K562 (cell line): ENCODE results near the gene HYOU1. TPM values are rescaled to one million over a fixed set of nuclear protein-coding genes. Genes with fewer than 3 reads are reported as not detected.
A peak's percentile ranks its signal among the peaks of the same experiment; 100 is the strongest.

ENCODE experiments used
- ATAC-seq: fragments of 200-7000 bp; cut with Tn5 transposase; 3 replicates; pipeline ENCODE4 v1.9.1; 2020; ENCODE audit warnings: moderate library complexity
- BruUV-seq: library from RNA; stranded (reverse); fragments of 400-500 nt; replicated peaks from 2 replicates; lab custom pipeline; 2021; lab: Mats Ljungman, UMichigan
- CTCF ChIA-PET: fragments of 300-600 bp; formaldehyde crosslinking; extraction: SDS; loops from one replicate; lab custom pipeline; 2021; ENCODE audit warnings: low intra/inter-chr PET ratio; lab: Yijun Ruan, JAX
- POLR2A ChIA-PET: fragments of 300-600, 350-650 bp; sonication (Branson Sonifier 250); formaldehyde crosslinking; extraction: SDS; loops from one replicate; lab custom pipeline; 2021; ENCODE audit warnings: antibody characterized with exemption, inconsistent platforms; lab: Yijun Ruan, JAX
- DNase-seq, 4 experiments: peaks; one replicate each; pipeline versions ENCODE4 v3.0.0 to v3.0.0-alpha.2; 2011 to 2018; ENCODE audit warnings: low spot score in 3 of 4, mixed read lengths in 3 of 4; ENCODE audit errors: extremely low read depth in 1 of 4
- FAIRE-seq: peaks from 2 replicates; lab custom pipeline; 2011; peaks lifted over from hg19 to GRCh38; lab: Jason Lieb, UNC
- H2AFZ ChIP-seq: 2 replicates; pipeline ENCODE4 v1.6.0; 2011; ENCODE audit warnings: low read depth, low read length, control low read depth, inconsistent platforms
- H3K27ac ChIP-seq: fragments of 200-600 bp; 3 replicates; pipeline ENCODE4 v1.8.0; 2011; ENCODE audit warnings: low read depth, mild to moderate bottlenecking, control low read depth, inconsistent platforms, low read length, moderate library complexity, mixed read lengths; ENCODE audit errors: extremely low read depth
- H3K27me3 ChIP-seq, 2 experiments: fragments of 300-600 bp in 1 of 2; 2 replicates in 1 of 2; 3 replicates in 1 of 2; pipeline versions ENCODE4 v1.6.0 to v1.8.0; 2011; ENCODE audit warnings: inconsistent platforms in 2 of 2, low read length in 2 of 2, mild to moderate bottlenecking in 1 of 2, mixed read lengths in 1 of 2, moderate library complexity in 1 of 2; ENCODE audit not compliant: control insufficient read depth in 2 of 2, insufficient read depth in 2 of 2
- H3K36me3 ChIP-seq: fragments of 300-600 bp; 3 replicates; pipeline ENCODE4 v1.8.0; 2011; ENCODE audit warnings: mild to moderate bottlenecking, low read length, inconsistent platforms; ENCODE audit not compliant: control insufficient read depth, insufficient read depth
- H3K4me1 ChIP-seq, 2 experiments: fragments of 200-600 bp in 1 of 2; replicated peaks in 1 of 2; 2 replicates in 1 of 2; 3 replicates in 1 of 2; pipeline versions ENCODE4 v1.5.1 to v1.8.0; 2011; ENCODE audit warnings: inconsistent platforms in 2 of 2, low read length in 2 of 2, mild to moderate bottlenecking in 1 of 2, mixed read lengths in 1 of 2, moderate library complexity in 1 of 2; ENCODE audit not compliant: control insufficient read depth in 2 of 2, insufficient read depth in 2 of 2
- H3K4me2 ChIP-seq: 2 replicates; pipeline ENCODE4 v1.6.1; 2011; ENCODE audit warnings: low read length, control low read depth, inconsistent platforms, mixed read lengths; ENCODE audit not compliant: insufficient read depth
- H3K4me3 ChIP-seq: fragments of 200-600 bp; sonication (generic), shearing (Covaris generic); 2 replicates; pipeline ENCODE4 v1.5.1; 2016; ENCODE audit warnings: control low read depth, inconsistent platforms
- H3K79me2 ChIP-seq: fragments of 200-600 bp; 3 replicates; pipeline ENCODE4 v1.8.0; 2011; ENCODE audit warnings: low read length, inconsistent platforms; ENCODE audit not compliant: control insufficient read depth, insufficient read depth
- H3K9ac ChIP-seq, 2 experiments: 2 replicates each; pipeline versions ENCODE4 v1.6.0 to v1.6.1; 2011; ENCODE audit warnings: low read depth in 2 of 2, low read length in 2 of 2, control low read depth in 1 of 2, inconsistent platforms in 1 of 2, mild to moderate bottlenecking in 1 of 2, mixed read lengths in 1 of 2; ENCODE audit not compliant: insufficient read depth in 1 of 2
- H3K9me1 ChIP-seq: one replicate; pipeline ENCODE4 v1.6.0; 2011; ENCODE audit warnings: inconsistent platforms, mild to moderate bottlenecking, low read length, moderate library complexity; ENCODE audit not compliant: control insufficient read depth, insufficient read depth
- H3K9me3 ChIP-seq: replicated peaks from 2 replicates; pipeline ENCODE4 v1.5.1; 2011; ENCODE audit warnings: low read depth, low read length, inconsistent platforms; ENCODE audit not compliant: control insufficient read depth, insufficient read depth
- H4K20me1 ChIP-seq: replicated peaks from 2 replicates; pipeline ENCODE4 v1.6.1; 2011; ENCODE audit warnings: low read length, inconsistent platforms, mixed read lengths; ENCODE audit not compliant: control insufficient read depth, insufficient read depth
- POLR2G ChIP-seq: fragments of 200-400 bp; formaldehyde crosslinking; IDR thresholded peaks from 2 replicates; pipeline ENCODE4 v1.6.1; 2017; ENCODE audit warnings: low read depth, mild to moderate bottlenecking, antibody characterized with exemption, low read length, moderate library complexity
- ZC3H11A ChIP-seq: IDR thresholded peaks from 2 replicates; pipeline ENCODE4 v1.6.1; 2012; ENCODE audit warnings: low read depth, low read length, improper control_type of control experiment
- ZC3H4 ChIP-seq: sonication (generic); formaldehyde crosslinking; IDR thresholded peaks from 2 replicates; pipeline ENCODE4 v1.9.0; 2021; ENCODE audit warnings: missing genetic modification reagents, borderline replicate concordance
- WGBS: fragments of 100-300 bp; shearing (Covaris generic); methylation state at CpG from one replicate; pipeline ENCODE4 v1.1.6; 2016; ENCODE audit warnings: low coverage, mixed read lengths; ENCODE audit not compliant: insufficient coverage; ENCODE audit errors: missing lambda C conversion rate; 5-methylcytosine and 5-hydroxymethylcytosine counted together
- in situ Hi-C: fragments of 300-500 bp; cut with MboI; formaldehyde crosslinking; loops from 4 replicates; pipeline ENCODE4 v1.15.0; 2018; ENCODE audit warnings: inconsistent platforms, mixed read lengths
- intact Hi-C: fragments of 100-400 bp; cut with micrococcal nuclease; formaldehyde crosslinking; loops from 2 replicates; pipeline ENCODE4 v1.14.2; 2022
- polyA plus RNA-seq, 8 experiments: library from polyadenylated mRNA; depleted of rRNA in 4 of 8; stranded (reverse) in 5 of 8; unstranded in 3 of 8; fragments of >200 nt; fragmentation: Nextera tagmentation in 2 of 8; fragmentation: Illumina TruSeq in 1 of 8; extraction: Ambion mirVana in 2 of 8; extraction: Trizol in 1 of 8; gene quantifications; 2 replicates each; pipeline versions ENCODE4 v1.2.1 to v1.2.3, GENCODE V29; 2011 to 2014; ENCODE audit warnings: inconsistent platforms in 1 of 8, missing spikeins in 1 of 8
- total RNA-seq, 7 experiments: library from RNA; depleted of rRNA in 6 of 7; stranded (reverse); fragments of >200 nt in 6 of 7; fragmentation: Illumina TruSeq in 2 of 7; extraction: Trizol in 2 of 7; gene quantifications; 2 replicates each; pipeline versions ENCODE4 v1.2.1 to v1.2.3, GENCODE V29; 2011 to 2021; ENCODE audit warnings: low replicate concordance in 1 of 7
- TF ChIP-seq, protein P1 (sequence below): sonication (generic); formaldehyde crosslinking; IDR thresholded peaks from 2 replicates; pipeline ENCODE4 v1.9.0; 2022; ENCODE audit warnings: mild to moderate bottlenecking, missing genetic modification reagents

Gene HYOU1
- total and polyA plus RNA-seq, 9 of the 15 experiments (the other 6 are each of a cell fraction or from before 2014, with no cell fraction given) = 19.5 to 197 (median 128) TPM

DNA sequence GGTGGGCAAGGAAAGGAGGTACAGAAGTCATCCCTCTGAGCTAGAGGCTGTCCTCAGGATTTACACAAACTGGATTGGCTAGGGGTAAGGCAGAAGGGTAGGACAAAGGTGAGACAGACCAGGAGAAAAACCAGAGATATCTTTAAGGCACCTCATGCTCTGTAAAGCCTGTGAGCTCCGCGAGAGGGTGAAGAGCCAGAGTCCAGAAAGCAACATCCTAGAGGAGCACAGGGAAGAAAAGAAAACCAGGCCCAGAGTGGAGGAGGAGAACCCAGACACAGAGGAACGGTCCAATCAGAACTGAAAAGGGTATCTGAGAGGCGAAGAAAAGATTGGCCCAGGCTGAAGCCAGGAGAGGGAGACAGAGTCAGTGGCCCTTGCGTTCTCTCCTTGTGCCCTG is 31.5 kb downstream of the HYOU1 start:
- in situ Hi-C loops = no loop called here
- H3K9me3 ChIP-seq = no peaks in the 10 kb centered on the region
- peak overlapping the region in 1 of 2 experiments; percentile 75; a peak in 1 of 4 replicates for H3K9ac ChIP-seq
- DNase-seq = peak in 1 of 4 experiments; percentile 8
- no peak overlapping the region for H3K4me3 ChIP-seq
- FAIRE-seq = no peak
- no peaks in the 10 kb centered on the region for H3K27me3 ChIP-seq
- H3K79me2 ChIP-seq = peaks cover 62% of the 10 kb centered on the region
- H3K36me3 ChIP-seq = peaks cover 85% of the 10 kb centered on the region
- WGBS = 91% methylated on average over 5 of the region's 5 CpGs
- TF ChIP-seq ZC3H4 (CRISPR knock-in tag) = no peak
- peak overlapping the region; percentile 5; the same call in 2 of the 3 replicates for H3K27ac ChIP-seq
- ATAC-seq = no peak
- H3K9me1 ChIP-seq = no peaks in the 10 kb centered on the region
- peaks cover 22% of the 10 kb centered on the region for H4K20me1 ChIP-seq
- ChIA-PET CTCF (no interaction called here), POLR2A (interaction anchor here (1.0 to 5.2 kb wide), 4 partner anchors 12 to 67 kb away, joined by 3 to 33 read pairs (median 11); partner anchors contain the start of gene HYOU1)
- BruUV-seq = no TSS peak
- peaks cover 49 to 50% of the 10 kb centered on the region in 2 experiments for H3K4me1 ChIP-seq
- H3K4me2 ChIP-seq = no peak overlapping the region
- intact Hi-C loops = no loop called here
- no peak overlapping the region for H2AFZ ChIP-seq

DNA sequence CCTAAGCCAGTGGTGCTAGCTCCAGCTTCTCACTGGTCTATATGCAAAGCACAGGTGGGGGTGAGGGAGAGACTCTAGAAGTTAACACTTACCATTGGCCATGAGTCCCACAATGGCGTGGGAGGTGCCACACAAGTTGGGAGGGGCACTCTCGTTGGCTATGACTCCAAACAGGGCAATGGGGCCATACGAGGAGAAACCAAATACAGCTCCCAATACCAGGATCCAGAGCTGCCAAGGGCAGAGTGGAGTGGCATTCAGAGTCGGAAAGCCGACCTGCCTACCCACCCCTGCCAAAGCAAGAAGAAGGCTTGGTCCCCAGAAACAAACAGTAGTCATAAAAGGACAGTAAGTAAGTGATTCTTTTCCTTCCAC is 31.9 kb downstream of the HYOU1 start:
- POLR2A ChIA-PET = interaction anchor here (1.8 to 5.2 kb wide), 5 partner anchors 11 to 69 kb away, joined by 7 to 33 read pairs (median 8); partner anchors contain the start of gene HYOU1
- peaks cover 89% of the 10 kb centered on the region for H3K36me3 ChIP-seq
- peaks cover 23% of the 10 kb centered on the region for H4K20me1 ChIP-seq
- ATAC-seq (0 out of 3 replicates have a peak, but pooled peaks have one; percentile 1), DNase-seq (peak in 2 of 4 experiments; percentile 8 to 37)
- H3K9me3 ChIP-seq = no peaks in the 10 kb centered on the region
- H3K79me2 ChIP-seq = peaks cover 62% of the 10 kb centered on the region
- CTCF ChIA-PET = no interaction called here
- H3K9me1 ChIP-seq = no peaks in the 10 kb centered on the region
- H3K27ac ChIP-seq = peak overlapping the region; percentile 15; the same call in 1 of the 3 replicates
- BruUV-seq = no TSS peak
- intact Hi-C loops = no loop called here
- no peak overlapping the region for H3K4me3 ChIP-seq
- 0 out of 2 replicates have a peak, but pooled peaks have one; percentile 6 for TF ChIP-seq POLR2G
- no peak for TF ChIP-seq ZC3H11A
- TF ChIP-seq, protein P1, sequence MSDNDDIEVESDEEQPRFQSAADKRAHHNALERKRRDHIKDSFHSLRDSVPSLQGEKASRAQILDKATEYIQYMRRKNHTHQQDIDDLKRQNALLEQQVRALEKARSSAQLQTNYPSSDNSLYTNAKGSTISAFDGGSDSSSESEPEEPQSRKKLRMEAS = no peak
- TF ChIP-seq, all 486 proteins: peak for 1
- Histone ChIP-seq H3K4me1 (peaks cover 44 to 53% of the 10 kb centered on the region in 2 experiments), H2AFZ (no peak overlapping the region), H3K4me2 (peak overlapping the region; percentile 17; the same call in 1 of the 2 replicates), H3K27me3 (no peaks in the 10 kb centered on the region), H3K9ac (peak overlapping the region in 1 of 2 experiments; percentile 81; a peak in 2 of 4 replicates)
- in situ Hi-C loops = no loop called here
- 58% methylated on average over 5 of the region's 5 CpGs for WGBS
- no peak for FAIRE-seq
